IPS-18c (cell line): Measurements from ENCODE around the gene CPA4.

Experiments
- H3K4me3 ChIP-seq: 2 replicates; pipeline ENCODE4 v1.7.0; 2013; ENCODE audit warnings: low read depth, mild to moderate bottlenecking, low read length, moderate library complexity; ENCODE audit not compliant: insufficient read depth
- H3K9me3 ChIP-seq: one replicate; pipeline ENCODE4 v1.6.1; 2013; ENCODE audit warnings: mild to moderate bottlenecking, low read length, moderate library complexity; ENCODE audit not compliant: control insufficient read depth, insufficient read depth

CPA4 gene

GRCh38 chr7:130350945-130351790, 58.2 kb downstream of the CPA4 start:
- Histone ChIP-seq H3K4me3 (no peak overlapping the region), H3K9me3 (peaks cover 2% of the 10 kb centered on the region)

GRCh38 chr7:130351791-130352090, 58.8 kb downstream of the CPA4 start:
- Histone ChIP-seq H3K9me3 (peaks cover 2% of the 10 kb centered on the region), H3K4me3 (no peak overlapping the region)

- H3K9me3 ChIP-seq, result peaks cover 2% of the 10 kb centered on the region
- H3K4me3 ChIP-seq, result no peak overlapping the region
These were observed 59.5 kb downstream of the CPA4 start for GRCh38 chr7:130352194-130353074.

- H3K4me3 ChIP-seq, result no peak overlapping the region
- peaks cover 2% of the 10 kb centered on the region for H3K9me3 ChIP-seq
These were observed 60.2 kb downstream of the CPA4 start for GRCh38 chr7:130353196-130353595.

GRCh38 chr7:130356121-130356875, 63.3 kb downstream of the CPA4 start:
- Histone ChIP-seq H3K4me3 (no peak overlapping the region), H3K9me3 (peaks cover 2% of the 10 kb centered on the region)

GRCh38 chr7:130356876-130357611, 64.1 kb downstream of the CPA4 start:
- no peak overlapping the region for H3K4me3 ChIP-seq

GRCh38 chr7:130358471-130358870, 65.5 kb downstream of the CPA4 start:
- Histone ChIP-seq H3K4me3 (no peak overlapping the region), H3K9me3 (peaks cover 2% of the 10 kb centered on the region)

More at GRCh38 chr7:130356876-130357611, 64.1 kb downstream of the CPA4 start:
- peaks cover 2% of the 10 kb centered on the region for H3K9me3 ChIP-seq

GRCh38 chr7:130359276-130359857, 66.4 kb downstream of the CPA4 start:
- H3K9me3 ChIP-seq, result no peaks in the 10 kb centered on the region
- no peak overlapping the region for H3K4me3 ChIP-seq

- H3K4me3 ChIP-seq, result no peak overlapping the region
- no peaks in the 10 kb centered on the region for H3K9me3 ChIP-seq
These were observed 67.6 kb downstream of the CPA4 start for GRCh38 chr7:130360518-130360917.

GRCh38 chr7:130361681-130362080, 68.7 kb downstream of the CPA4 start:
- no peaks in the 10 kb centered on the region for H3K9me3 ChIP-seq

GRCh38 chr7:130362251-130362816, 69.4 kb downstream of the CPA4 start:
- H3K4me3 ChIP-seq, result no peak overlapping the region
- no peaks in the 10 kb centered on the region for H3K9me3 ChIP-seq

More at GRCh38 chr7:130361681-130362080, 68.7 kb downstream of the CPA4 start:
- H3K4me3 ChIP-seq, result no peak overlapping the region

GRCh38 chr7:130363026-130363847, 70.3 kb downstream of the CPA4 start:
- no peaks in the 10 kb centered on the region for H3K9me3 ChIP-seq
- H3K4me3 ChIP-seq, result no peak overlapping the region

- H3K4me3 ChIP-seq, result no peak overlapping the region
- no peaks in the 10 kb centered on the region for H3K9me3 ChIP-seq
These were observed 71.5 kb downstream of the CPA4 start for GRCh38 chr7:130364451-130364850.

- no peak overlapping the region for H3K4me3 ChIP-seq
- no peaks in the 10 kb centered on the region for H3K9me3 ChIP-seq
These were observed 72.1 kb downstream of the CPA4 start for GRCh38 chr7:130365088-130365487.

- Histone ChIP-seq H3K4me3 (no peak overlapping the region), H3K9me3 (no peaks in the 10 kb centered on the region)
These were observed 72.8 kb downstream of the CPA4 start for GRCh38 chr7:130365511-130366441.
